PC-3 (cell line): Measurements from ENCODE around the gene CCNI.

Experiments used
- EZH2 ChIP-seq: fragments of 300-600 bp; sonication (generic); IDR thresholded peaks from one replicate; pipeline ENCODE4 v1.6.1; 2017; ENCODE audit warnings: antibody characterized with exemption, mild to moderate bottlenecking, low read length; ENCODE audit not compliant: unreplicated experiment
- TF ChIP-seq, protein P1 (sequence below): fragments of 300-600 bp; sonication (generic); conservative IDR thresholded peaks from 2 replicates; pipeline ENCODE4 v1.5.1; 2017; ENCODE audit warnings: antibody characterized with exemption, low read depth, mild to moderate bottlenecking, low read length

DNA sequence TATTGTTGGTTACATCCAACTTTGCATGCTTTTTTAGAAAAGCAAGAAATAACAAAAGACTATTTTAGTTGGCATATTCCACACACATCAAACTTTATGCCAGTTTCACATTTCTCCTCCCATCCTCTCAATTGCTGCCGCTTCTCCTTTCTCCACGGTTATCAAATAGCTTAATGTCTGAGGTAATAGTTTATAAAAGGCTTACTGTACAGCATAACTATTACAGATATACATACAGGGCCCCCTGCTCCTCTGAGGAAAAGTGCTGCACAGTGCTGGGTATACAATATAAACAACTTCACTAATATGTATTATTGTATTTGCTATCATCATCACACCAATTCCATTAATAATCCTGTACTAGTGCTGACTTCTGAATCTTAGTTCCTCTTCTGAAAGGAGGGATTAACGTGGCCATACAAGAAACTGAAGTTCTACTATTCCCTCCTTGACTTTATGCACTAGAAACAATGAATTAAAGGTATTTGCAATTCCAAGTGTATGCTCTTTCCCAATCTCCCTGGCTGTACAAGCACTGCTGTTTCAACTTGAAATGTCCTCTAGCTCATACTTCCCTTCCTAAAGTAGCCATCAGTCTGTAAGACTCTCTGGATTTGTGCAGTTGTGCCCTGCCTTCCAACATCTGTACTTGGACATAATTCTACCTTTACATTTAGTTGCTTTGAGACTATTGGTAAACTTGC is 2.5 kb downstream of the CCNI start:
- TF ChIP-seq, protein P1, sequence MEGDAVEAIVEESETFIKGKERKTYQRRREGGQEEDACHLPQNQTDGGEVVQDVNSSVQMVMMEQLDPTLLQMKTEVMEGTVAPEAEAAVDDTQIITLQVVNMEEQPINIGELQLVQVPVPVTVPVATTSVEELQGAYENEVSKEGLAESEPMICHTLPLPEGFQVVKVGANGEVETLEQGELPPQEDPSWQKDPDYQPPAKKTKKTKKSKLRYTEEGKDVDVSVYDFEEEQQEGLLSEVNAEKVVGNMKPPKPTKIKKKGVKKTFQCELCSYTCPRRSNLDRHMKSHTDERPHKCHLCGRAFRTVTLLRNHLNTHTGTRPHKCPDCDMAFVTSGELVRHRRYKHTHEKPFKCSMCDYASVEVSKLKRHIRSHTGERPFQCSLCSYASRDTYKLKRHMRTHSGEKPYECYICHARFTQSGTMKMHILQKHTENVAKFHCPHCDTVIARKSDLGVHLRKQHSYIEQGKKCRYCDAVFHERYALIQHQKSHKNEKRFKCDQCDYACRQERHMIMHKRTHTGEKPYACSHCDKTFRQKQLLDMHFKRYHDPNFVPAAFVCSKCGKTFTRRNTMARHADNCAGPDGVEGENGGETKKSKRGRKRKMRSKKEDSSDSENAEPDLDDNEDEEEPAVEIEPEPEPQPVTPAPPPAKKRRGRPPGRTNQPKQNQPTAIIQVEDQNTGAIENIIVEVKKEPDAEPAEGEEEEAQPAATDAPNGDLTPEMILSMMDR, result no peak
- TF ChIP-seq EZH2, result no peak
